HG03097 (cell line): Measurements from ENCODE around the gene SPATA31D4.

Source experiments
- ATAC-seq: cut with Tn5 transposase; IDR thresholded peaks from one replicate; pipeline ENCODE4 v1.9.1; 2021; ENCODE audit not compliant: unreplicated experiment, low FRiP score

The SPATA31D4 gene

GRCh38 chr9:81964218-81965171 is 36.3 kb downstream of the SPATA31D4 start:
- ATAC-seq: no peak

- ATAC-seq: no peak
These were observed 39.8 kb downstream of the SPATA31D4 start for GRCh38 chr9:81968026-81968425.

- ATAC-seq: no peak
These were observed 41.7 kb downstream of the SPATA31D4 start for GRCh38 chr9:81969971-81970370.

GRCh38 chr9:81971727-81972126 is 43.5 kb downstream of the SPATA31D4 start:
- no peak for ATAC-seq

- ATAC-seq: no peak
These were observed 46.5 kb downstream of the SPATA31D4 start for GRCh38 chr9:81974764-81975163.

GRCh38 chr9:81976351-81976750 is 48.1 kb downstream of the SPATA31D4 start:
- no peak for ATAC-seq

GRCh38 chr9:81979196-81979595 is 51.0 kb downstream of the SPATA31D4 start:
- no peak for ATAC-seq

- no peak for ATAC-seq
These were observed 52.3 kb downstream of the SPATA31D4 start for GRCh38 chr9:81980568-81980967.

GRCh38 chr9:81981883-81982282 is 53.7 kb downstream of the SPATA31D4 start:
- ATAC-seq: no peak
